ENCODE data around the gene POMP.

Gene POMP, protein sequence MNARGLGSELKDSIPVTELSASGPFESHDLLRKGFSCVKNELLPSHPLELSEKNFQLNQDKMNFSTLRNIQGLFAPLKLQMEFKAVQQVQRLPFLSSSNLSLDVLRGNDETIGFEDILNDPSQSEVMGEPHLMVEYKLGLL

GRCh38 chr13:28658796-28659620 is at the start of gene POMP:
POMP (plus strand) TSS chr13:28659130; CDS start chr13:28659185, 55 bp downstream.
- peak; percentile 39 to 95 (median 85) for DNase-seq

- no peak for DNase-seq
Observed at GRCh38 chr13:28609381-28609780, 49.5 kb upstream of the POMP start.

DNA sequence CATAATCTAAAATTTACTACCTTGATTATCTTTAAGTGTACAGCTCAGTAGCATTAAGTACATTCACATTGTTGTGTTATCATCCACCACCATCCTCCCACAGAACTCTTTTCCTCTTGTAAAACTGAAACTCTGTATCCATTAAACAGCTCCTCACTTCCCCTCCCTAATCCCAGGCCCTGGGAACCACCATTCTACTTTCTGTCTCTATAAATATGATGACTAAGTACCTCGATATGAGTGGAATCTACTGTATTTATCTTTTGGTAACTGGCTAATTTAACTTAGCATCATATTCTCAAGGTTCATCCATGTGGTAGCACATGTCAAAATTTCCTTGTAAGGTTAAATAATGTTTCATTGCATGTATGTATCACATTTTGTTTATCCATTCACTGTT is 49.0 kb upstream of the POMP start:
- no peak for DNase-seq

GRCh38 chr13:28610996-28611395 is 47.9 kb upstream of the POMP start:
- no peak for DNase-seq

DNA sequence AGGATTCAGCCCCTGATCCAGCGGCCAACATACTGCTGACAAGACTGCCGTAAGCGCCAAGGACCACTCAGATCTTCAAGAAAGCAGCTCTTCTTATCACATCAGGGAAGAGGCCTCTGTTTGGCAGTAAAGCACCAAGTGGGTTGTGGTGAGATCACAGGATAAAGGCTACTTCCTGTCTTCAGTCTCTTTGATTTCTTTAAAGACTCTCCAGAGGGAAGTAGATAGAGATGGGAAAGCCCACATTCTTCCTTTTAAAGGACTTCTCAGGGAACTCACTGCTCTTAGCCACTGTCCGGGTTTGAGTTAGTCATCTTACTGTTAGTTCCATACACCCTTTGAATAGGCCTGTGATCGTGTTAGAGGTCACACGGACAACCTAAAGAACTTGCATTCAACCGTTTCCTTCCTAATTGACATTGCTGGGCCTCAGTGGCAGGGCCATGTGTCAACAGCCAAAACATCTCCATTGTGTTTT is 47.2 kb upstream of the POMP start:
- DNase-seq, result peak in 1 of 56 donors; percentile 4

DNA sequence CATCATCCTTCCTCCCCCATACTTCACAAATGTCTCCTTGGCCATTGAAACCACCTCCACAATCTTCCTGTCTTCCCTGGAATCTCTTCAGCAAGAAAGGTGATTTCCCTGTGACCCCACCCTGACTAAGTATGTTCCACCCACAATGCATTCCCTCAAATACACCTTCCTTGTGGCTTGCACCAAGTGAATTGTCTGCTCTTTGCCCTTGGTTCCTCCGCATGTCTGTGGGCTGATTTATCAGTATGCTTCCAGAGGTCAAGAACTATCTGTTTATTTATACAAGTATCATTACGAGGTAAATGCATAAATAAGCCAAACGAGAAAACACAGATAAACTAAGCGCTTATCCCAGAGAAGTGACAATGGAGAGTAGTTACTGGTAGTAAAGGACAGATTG is 45.4 kb upstream of the POMP start:
- DNase-seq, result no peak

- no peak for DNase-seq
Observed at GRCh38 chr13:28615916-28616446, 42.9 kb upstream of the POMP start.

DNA sequence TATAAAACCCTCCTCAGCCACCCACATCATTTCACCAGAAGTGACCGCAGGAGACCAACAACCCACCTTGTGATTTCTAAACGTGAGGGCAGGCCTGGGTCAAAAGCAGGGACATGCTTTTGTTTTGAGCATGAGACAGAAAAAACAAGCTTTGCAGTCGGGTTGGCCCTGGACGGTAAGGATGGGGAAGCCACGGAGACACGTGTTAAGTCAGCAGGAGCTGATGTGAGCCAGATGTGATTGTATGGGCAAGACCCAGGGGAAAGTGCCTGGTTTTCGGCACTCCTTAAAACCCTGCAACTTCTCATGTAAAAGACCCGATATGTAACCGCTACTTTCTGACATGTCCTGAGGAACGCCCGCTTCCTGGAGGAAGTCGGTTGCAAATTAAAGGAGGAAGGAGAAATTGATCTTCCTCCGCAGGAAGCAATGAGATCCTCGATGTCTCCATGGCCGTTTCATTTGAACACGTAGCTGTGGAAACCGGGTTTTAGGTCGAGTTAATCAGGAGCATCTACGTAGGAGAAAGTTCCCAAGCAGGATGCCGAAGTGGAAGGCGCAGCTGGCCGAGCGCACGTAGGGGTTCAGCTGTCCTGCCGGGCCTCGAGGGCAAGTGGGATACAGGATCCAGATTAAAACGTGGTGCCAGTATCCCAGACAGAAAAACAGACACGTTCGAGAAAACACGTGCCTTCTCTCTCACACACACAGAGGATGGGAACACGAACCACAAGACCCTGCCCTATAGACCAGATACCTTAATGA is 40.5 kb upstream of the POMP start:
- DNase-seq, result no peak

GRCh38 chr13:28620011-28620830 is 38.7 kb upstream of the POMP start:
- no peak for DNase-seq

- no peak for DNase-seq
Observed at GRCh38 chr13:28621449-28621848, 37.5 kb upstream of the POMP start.

DNA sequence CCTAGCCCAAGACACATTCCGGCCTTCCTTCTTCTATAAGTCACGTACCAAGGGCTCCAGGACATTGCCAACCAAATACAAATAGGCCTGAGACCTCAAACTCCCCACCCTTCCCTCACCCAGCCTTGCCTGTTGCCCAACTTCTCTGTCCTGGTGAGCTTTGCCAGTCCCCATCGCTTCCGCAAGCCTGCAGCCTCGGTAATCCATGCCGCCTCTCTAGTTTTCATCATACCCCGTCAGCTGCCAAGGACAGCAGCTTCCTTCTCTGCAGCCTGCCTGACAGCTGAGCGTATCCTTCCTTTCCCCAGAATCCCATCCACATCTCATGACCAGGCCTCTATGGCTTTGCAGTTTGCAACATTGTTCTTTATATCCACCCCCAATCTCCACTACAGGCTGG is 36.6 kb upstream of the POMP start:
- peak in 18 of 56 donors; percentile 3 to 49 (median 16) for DNase-seq

- peak in 4 of 56 donors; percentile 6 to 11 (median 7) for DNase-seq
Observed at GRCh38 chr13:28623782-28624706, 34.9 kb upstream of the POMP start.

DNA sequence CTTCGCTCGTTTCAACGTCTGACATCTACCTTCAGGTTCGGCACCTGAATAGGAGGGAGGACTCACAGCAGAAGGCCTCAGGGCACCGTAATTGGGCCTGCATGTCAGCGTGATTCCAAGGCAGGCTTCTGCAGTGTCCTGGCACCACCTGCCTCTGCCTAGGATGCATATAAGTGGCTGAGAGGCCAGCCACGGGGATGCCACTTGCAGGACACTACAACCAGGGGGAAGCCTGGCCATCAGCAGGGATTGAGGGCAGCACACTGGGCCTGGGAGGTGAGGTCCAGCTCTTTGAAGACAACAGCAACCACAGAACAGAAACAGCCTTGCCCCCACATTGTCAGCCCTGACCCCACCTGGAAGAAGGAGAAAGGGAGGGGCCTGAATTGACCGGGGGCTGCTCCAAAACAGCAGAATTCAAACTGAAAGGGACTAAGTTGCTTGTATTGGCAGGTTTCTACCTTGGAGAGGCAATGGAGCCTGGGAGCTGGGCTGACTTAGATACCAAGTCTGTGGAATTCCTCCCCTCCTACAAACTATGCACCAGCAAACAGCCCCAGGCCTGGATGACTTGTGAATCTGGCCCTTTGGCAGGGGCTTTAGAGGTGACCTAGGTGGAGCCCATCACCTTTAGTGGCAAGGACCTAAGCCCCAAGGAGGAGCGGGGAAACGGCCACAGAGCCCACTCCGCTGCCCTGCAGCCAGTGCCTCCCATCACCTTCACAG is 34.1 kb upstream of the POMP start:
- no peak for DNase-seq

DNA sequence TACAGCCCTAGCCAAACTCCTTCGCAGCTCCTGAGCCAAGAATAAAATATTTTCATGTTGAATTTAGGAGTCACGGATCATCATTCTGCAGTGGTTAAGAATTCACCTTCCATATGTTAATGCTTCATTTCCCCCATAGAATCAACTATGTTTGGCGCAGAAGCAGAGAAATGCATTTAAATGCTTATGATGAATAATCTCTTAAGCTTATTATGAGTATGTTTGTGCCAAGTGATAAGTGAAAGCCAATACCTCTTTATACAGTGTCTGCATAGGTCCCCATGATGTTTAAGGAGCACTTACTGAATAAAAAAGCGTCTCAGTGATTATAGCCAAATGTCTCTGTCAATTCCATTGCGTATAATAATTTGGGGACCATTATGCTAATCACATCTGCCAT is 32.7 kb upstream of the POMP start:
- DNase-seq, result no peak

- DNase-seq, result no peak
Observed at GRCh38 chr13:28628241-28628640, 30.7 kb upstream of the POMP start.

- no peak for DNase-seq
Observed at GRCh38 chr13:28630869-28631268, 28.1 kb upstream of the POMP start.

DNA sequence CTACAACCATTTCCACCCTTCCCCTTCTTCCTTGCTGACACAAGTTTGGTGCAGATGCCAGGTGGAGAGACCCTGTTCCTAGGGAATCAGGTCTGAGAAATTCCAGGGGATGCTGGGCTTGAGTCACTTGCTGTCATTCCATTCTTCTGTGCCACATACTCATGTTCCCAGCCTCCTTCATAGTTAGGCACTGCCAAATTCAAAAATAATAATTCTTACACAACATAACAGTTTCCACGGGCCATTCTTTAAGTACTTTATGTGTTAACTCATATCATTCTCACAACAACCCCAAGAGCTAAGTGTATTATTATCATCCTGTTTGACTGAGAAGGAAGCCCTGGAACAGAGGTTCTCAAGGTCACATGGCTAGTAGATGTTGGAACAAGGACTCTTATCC is 27.1 kb upstream of the POMP start:
- DNase-seq, result no peak

DNA sequence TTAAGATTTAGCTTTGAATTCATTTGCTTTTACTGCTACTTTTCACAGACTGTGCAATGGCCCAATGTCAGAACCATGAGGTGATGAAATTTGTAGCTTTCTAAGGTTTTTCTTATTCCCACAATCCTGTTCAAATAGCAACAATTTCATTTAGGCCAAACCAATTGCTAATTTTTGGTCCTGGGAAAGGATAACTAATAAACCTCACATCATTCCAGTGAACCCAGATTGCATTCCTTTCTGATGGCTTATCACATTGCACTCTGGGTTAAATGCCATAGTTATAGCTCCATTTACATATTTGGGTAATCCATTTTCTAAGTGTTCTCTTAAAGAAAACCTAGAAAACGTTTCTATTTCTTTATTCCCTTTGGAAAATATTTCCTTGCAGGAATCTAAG is 22.9 kb upstream of the POMP start:
- no peak for DNase-seq

- peak in 19 of 56 donors; percentile 1 to 64 (median 18) for DNase-seq
Observed at GRCh38 chr13:28636677-28637317, 22.1 kb upstream of the POMP start.

Measured in amygdala (tissue), 56 donors.